SHP77 treated with DMSO at 0.1 percent for 48 hours (cell line): ENCODE measurements around the gene CD300H.
"Not testable (repeated sequence)": the region's sequence is repeated elsewhere in the genome, so short reads cannot be mapped to it uniquely, and the experiment has no call there.

ENCODE experiments used
- DNase-seq: peaks from one replicate; lab custom pipeline; 2025; lab: John Stamatoyannopoulos, UW

The CD300H gene

DNA sequence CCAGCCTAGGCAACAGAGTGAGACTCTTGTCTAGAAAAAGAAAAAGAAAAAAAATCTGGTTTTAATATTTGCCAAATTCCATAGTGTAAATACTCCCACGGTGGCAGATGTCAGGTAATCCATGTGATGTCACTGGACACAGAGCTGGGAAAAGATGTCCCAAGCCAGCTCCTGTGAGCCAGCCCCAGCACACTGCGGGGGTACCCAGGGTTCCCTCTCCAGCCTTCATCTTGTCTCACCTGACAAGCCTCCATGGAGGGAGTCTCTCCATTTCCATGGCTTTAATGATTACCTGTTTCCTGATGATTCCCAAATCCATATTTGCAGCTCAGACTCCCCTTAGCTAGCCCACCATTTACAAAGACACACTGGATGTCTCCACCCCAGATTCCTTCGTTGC, 40.6 kb downstream of the CD300H start:
- no peak for DNase-seq

GRCh38 chr17:74525781-74526288, 41.5 kb downstream of the CD300H start:
- DNase-seq: no peak

DNA sequence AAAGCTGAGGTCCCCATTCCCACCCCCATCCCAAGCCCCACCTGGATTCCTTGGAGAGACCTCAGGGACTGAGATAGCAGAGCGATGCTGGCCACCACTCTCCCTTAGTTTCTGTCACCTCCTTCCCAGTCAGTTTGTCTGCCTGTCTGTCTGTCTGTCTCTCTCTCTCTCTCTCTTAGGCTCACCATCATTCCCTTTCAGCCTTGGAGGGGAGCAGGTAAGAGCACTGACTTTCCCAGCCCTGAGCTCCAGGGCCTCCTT, 41.9 kb downstream of the CD300H start:
- no peak for DNase-seq

DNA sequence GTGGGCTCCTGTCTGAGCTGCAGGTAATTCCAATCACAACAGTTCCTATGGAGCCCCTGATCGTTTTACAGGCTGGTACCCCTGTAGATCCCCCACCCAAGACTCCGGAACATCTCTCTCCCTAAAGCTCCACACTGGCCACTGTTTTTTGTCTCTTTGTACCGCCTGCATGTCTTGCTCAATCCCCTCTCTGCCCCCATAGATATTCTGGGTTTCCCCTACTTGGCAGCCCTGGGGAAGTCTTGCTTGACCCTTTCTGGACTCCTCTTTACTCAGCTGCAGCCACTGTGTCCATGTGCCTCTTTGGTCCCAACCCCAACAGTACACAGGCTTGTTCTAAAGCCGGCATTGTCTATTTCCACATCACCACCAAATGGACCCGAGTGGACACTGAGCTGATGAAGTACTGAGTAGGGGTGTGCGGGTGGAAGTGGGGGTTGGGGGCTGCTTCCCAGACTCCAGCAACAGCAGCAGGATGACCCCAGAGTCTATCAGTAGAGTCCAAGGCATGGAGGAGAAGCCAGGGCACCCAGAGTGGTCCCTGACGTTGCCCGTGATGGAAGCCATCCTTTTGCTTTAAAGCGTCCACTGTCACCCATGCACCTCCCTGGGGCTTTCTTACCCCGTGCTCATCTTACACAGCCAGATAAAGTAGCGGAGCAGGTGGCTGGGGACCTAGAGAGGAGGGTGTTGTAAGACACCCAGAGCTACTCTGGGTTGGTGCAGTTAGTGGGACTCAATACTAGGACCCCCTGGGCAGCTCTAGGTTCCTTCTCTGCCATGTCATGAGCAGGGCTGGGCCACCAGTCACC, 42.5 kb downstream of the CD300H start:
- no peak for DNase-seq

DNA sequence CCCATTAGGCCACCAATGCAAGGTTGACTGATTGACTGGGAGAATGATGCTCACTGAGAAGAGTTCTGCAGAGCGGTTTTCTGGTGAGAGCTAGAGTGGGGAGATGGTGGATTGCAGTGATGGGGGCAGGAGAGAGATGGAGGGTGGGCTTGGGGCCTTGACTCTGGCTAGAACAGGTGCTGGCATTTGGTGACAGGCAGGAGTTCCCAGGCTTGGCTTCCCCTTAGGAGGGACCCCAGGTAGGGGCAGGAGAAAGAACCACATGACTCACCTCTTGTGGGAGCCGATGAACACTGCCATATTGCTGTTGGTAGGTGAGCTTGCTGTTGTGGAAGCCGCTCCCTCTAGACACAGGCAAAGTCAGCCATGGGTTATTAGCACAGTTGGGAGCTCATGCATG, 44.0 kb downstream of the CD300H start:
- no peak for DNase-seq

- DNase-seq: no peak
These were observed 44.8 kb downstream of the CD300H start for GRCh38 chr17:74522381-74523105.

- no peak for DNase-seq
These were observed 45.6 kb downstream of the CD300H start for GRCh38 chr17:74521701-74522201.

DNA sequence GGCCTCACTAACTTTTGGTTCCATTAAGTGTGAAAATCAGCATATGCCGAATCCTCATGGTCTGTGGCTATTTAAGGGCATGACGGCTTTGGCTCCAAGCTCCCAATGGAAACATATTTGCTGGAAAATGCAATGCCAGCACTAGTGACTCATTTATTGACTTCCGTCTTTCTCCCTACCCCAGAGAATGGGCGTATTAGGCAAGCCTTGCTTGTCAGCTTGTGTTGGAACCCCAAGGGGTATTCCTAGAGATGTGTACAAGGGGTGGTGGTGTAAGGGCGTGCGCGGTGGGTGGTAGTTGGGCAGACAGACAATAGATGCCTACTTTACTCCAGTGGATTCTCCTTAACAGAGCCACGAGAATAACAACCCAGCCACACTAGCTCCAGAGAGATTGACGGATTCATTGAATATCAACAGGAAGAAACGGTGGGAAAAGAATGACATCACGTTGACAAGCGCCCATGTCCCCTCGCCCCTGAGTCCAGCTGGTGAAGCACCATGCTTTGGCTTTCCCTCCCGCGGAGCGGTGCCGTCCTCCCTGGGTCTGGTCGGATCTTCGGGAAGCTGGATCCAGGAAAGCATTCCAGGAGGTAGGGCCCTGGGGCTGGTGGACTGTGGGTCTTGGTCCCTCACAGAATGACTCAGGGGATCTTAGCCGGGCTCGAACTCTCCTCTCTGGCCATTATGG, 46.4 kb downstream of the CD300H start:
- no peak for DNase-seq

DNA sequence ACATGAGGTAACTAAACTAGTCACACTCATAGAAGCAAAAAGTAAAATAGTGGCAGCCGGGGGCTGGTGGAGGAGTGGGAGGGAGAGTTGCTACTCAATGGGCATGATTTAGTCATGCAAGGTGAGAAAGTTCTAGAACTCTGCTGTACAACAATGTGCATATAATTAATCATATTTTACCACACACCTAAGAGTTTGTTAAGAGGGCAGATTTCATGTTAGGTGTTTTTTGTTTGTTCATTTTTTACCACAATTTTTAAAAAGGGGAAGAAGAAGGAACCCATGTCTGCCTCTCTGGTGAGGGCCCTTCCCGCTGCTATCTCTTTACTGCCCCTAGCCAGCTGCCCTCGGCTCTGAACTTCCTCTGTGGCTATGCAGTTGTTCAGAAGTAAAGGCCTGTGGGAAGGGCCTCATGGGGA, 47.3 kb downstream of the CD300H start:
- DNase-seq: no peak

GRCh38 chr17:74518413-74518981, 48.8 kb downstream of the CD300H start:
- DNase-seq: not testable (repeated sequence)

DNA sequence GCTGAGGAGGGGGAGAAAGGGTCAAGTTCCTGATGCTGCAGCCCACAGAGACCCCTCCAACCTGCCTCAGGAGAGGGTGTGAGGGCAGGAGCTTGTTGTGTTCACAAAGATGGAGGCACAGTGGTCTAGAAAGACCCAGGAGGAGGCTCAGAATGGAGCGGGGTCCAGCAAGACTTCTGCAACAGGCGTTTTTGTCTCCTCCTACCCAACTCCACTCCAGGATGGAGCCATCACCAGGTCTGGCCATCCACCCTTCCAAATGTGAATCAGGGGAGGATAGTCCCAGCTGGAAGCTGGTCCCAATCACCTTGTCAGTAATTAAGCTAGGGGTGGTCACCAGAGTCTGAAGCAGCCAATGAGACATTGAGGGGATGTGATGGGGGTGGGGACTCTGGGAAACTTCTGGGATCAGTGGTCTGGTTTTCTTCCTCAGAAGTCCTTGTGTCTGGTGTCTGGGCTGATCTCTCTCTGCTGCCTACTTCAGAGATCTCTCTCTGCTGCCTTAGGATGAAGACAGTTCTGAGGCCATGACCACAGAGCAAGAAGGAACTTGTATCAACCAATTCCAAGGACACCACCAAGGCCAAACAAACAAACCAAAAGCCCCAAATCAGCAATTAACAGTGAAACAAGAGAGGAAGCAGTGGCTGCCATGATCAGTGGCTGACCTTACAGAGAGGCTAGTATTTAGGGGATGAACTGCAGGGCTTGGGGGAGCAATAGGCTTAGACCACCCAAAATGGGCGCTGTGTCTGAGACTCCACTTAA, 50.6 kb downstream of the CD300H start:
- no peak for DNase-seq

GRCh38 chr17:74515941-74516340, 51.4 kb downstream of the CD300H start:
- no peak for DNase-seq

DNA sequence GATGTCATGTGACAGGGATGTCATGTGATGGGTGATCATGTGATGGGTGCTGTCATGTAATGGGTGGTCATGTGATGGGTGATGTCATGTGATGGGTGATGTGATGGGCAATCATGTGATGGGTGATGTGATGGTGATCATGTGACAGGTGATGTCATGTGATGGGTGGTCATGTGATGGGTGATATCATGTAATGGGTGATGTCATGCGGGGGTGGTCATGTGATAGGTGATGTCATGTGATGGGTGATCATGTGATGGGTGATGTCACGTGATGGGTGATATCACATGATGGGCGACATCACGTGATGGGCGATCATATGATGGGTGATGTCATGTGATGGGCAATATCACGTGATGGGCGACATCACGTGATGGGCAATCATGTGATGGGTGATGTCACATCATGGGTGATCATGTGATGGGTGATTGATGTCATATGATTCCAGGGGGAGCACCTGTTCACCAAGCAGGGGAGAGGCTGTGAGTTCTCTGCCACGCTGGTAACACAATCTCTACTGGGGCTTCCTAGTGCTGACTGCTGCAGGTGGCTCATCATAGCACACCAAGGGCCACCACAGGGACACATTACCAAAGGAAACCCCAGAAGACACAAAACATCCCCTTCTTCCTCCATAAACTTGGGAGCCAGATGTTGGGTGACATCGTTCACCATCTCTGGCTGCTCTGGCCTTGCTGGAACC, 52.5 kb downstream of the CD300H start:
- DNase-seq: no peak

GRCh38 chr17:74513987-74514631, 53.2 kb downstream of the CD300H start:
- no peak for DNase-seq

GRCh38 chr17:74512624-74513091, 54.7 kb downstream of the CD300H start:
- no peak for DNase-seq

GRCh38 chr17:74512036-74512435, 55.3 kb downstream of the CD300H start:
- no peak for DNase-seq
